Measurements from ENCODE around the gene CEBPG. TPM values are rescaled to one million over a fixed set of nuclear protein-coding genes. Genes with fewer than 3 reads are reported as not detected.

Gene CEBPG
- total and polyA plus RNA-seq, 9 of the 15 experiments (the other 6 are each of a cell fraction or from before 2014, with no cell fraction given), result 9.5 to 34.9 (median 30.9) TPM

GRCh38 chr19:33408116-33408515, 34.6 kb downstream of the CEBPG start:
- POLR2A ChIA-PET, result interaction anchor here (0.6 kb wide), 1 partner anchor 34 kb away, joined by 3 read pairs; the partner anchor contains the start of gene CEBPG
- Histone ChIP-seq H3K9me3 (replicated peaks; ENCODE audit: control insufficient read depth, insufficient read depth, low read depth, low read length) (no peaks in the 10 kb centered on the region), H3K9ac (ENCODE audit: insufficient read depth in 1 of 2, low read depth in 2 of 2, low read length in 2 of 2) (no peak overlapping the region), H3K27ac (ENCODE audit: extremely low read depth, low read depth, low read length) (no peak overlapping the region), H3K27me3 (ENCODE audit: control insufficient read depth in 2 of 2, insufficient read depth in 2 of 2, low read length in 2 of 2) (peaks cover 0 to 14% of the 10 kb centered on the region in 2 experiments; a peak in 1 of 5 replicates), H3K4me3 (no peak overlapping the region), H4K20me1 (replicated peaks; ENCODE audit: control insufficient read depth, insufficient read depth, low read length) (peaks cover 13% of the 10 kb centered on the region), H3K79me2 (ENCODE audit: control insufficient read depth, insufficient read depth, low read length) (no peaks in the 10 kb centered on the region), H3K9me1 (ENCODE audit: control insufficient read depth, insufficient read depth, low read length) (no peaks in the 10 kb centered on the region), H3K36me3 (ENCODE audit: control insufficient read depth, insufficient read depth, low read length) (no peaks in the 10 kb centered on the region), H3K4me2 (ENCODE audit: insufficient read depth, low read length) (no peak overlapping the region), H3K4me1 (replicated peaks in 1 of 2; ENCODE audit: control insufficient read depth in 2 of 2, insufficient read depth in 2 of 2, low read length in 2 of 2) (peaks cover 0 to 28% of the 10 kb centered on the region in 2 experiments; a peak in 2 of 5 replicates), H2AFZ (ENCODE audit: low read depth, low read length) (no peak overlapping the region)
- intact Hi-C loops (cut with micrococcal nuclease), result loop anchor here (5.0 kb wide), 1 partner anchor 266 kb away; no protein-coding TSS in a partner anchor
- CTCF ChIA-PET (ENCODE audit: low intra/inter-chr PET ratio), result interaction anchor here (0.6 to 1.2 kb wide), 2 partner anchors 171 to 173 kb away, joined by 4 to 5 read pairs; no protein-coding TSS in a partner anchor
- TF ChIP-seq, protein P1, sequence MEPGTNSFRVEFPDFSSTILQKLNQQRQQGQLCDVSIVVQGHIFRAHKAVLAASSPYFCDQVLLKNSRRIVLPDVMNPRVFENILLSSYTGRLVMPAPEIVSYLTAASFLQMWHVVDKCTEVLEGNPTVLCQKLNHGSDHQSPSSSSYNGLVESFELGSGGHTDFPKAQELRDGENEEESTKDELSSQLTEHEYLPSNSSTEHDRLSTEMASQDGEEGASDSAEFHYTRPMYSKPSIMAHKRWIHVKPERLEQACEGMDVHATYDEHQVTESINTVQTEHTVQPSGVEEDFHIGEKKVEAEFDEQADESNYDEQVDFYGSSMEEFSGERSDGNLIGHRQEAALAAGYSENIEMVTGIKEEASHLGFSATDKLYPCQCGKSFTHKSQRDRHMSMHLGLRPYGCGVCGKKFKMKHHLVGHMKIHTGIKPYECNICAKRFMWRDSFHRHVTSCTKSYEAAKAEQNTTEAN (CRISPR knock-in tag; IDR thresholded peaks at IDR 0.05), result no peak
- no peak for TF ChIP-seq PHF21A (IDR thresholded peaks at IDR 0.05; ENCODE audit: borderline replicate concordance, low read depth)
- TF ChIP-seq IFI16 (CRISPR knock-in tag; IDR thresholded peaks at IDR 0.05), result no peak
- TF ChIP-seq ZNF766 (CRISPR knock-in tag; conservative IDR thresholded peaks at IDR 0.05), result no peak
- TF ChIP-seq, protein P2, sequence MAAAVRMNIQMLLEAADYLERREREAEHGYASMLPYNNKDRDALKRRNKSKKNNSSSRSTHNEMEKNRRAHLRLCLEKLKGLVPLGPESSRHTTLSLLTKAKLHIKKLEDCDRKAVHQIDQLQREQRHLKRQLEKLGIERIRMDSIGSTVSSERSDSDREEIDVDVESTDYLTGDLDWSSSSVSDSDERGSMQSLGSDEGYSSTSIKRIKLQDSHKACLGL (CRISPR knock-in tag; IDR thresholded peaks at IDR 0.05; ENCODE audit: borderline replicate concordance, poor library complexity, severe bottlenecking), result no peak
- TF ChIP-seq CCAR2 (IDR thresholded peaks at IDR 0.05; ENCODE audit: low read depth, low read length), result no peak
- TF ChIP-seq KLF10 (CRISPR knock-in tag; IDR thresholded peaks at IDR 0.05), result no peak
- TF ChIP-seq ZNF431 (CRISPR knock-in tag; IDR thresholded peaks at IDR 0.05), result no peak
- TF ChIP-seq RBM15 (IDR thresholded peaks at IDR 0.05; ENCODE audit: insufficient read depth, low read length), result no peak
- no peak for TF ChIP-seq KLF13 (tag; IDR thresholded peaks at IDR 0.05; ENCODE audit: borderline replicate concordance, low read depth)
- no peak for TF ChIP-seq HNRNPK (IDR thresholded peaks at IDR 0.05; ENCODE audit: low read depth, low read length, poor library complexity, severe bottlenecking)
- TF ChIP-seq MCM7 (IDR thresholded peaks at IDR 0.05), result no peak
- TF ChIP-seq GABPB2 (CRISPR knock-in tag; conservative IDR thresholded peaks at IDR 0.05), result no peak
- no peak for DNase-seq (ENCODE audit: extremely low read depth in 1 of 4, low spot score in 3 of 4)
- in situ Hi-C loops (cut with MboI), result loop anchor here (5.0 to 10.0 kb wide), 2 partner anchors 171 to 263 kb away; no protein-coding TSS in a partner anchor
- FAIRE-seq, result no peak
- BruUV-seq (replicated peaks), result no TSS peak
- no peak for ATAC-seq
- WGBS (ENCODE audit: insufficient coverage, low coverage, missing lambda C conversion rate), result 10% methylated on average over 12 of the region's 13 CpGs

All from K562 (cell line).